ENCODE results near the gene ARHGEF11.

DNA sequence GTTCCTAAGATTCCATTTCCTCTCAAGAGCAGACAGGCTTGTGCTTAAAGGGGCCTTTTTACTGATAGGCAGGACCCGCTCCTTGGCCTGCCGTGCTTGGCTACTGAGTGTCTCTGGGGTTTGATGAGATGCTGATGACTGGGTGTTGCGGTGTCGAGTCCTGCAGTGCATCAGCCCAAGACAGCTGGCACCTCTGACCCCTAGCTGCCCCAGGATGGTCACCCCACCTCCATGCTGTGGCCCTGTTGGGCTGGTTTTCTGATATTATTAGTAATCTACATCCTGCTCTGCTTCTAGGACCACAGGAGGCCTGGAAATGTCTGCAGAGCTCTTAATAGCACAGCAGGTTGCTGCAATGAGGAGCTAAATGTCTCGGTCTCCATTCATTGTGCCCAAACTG lies 96.4 kb downstream of the ARHGEF11 start:
- TF ChIP-seq, protein P1, sequence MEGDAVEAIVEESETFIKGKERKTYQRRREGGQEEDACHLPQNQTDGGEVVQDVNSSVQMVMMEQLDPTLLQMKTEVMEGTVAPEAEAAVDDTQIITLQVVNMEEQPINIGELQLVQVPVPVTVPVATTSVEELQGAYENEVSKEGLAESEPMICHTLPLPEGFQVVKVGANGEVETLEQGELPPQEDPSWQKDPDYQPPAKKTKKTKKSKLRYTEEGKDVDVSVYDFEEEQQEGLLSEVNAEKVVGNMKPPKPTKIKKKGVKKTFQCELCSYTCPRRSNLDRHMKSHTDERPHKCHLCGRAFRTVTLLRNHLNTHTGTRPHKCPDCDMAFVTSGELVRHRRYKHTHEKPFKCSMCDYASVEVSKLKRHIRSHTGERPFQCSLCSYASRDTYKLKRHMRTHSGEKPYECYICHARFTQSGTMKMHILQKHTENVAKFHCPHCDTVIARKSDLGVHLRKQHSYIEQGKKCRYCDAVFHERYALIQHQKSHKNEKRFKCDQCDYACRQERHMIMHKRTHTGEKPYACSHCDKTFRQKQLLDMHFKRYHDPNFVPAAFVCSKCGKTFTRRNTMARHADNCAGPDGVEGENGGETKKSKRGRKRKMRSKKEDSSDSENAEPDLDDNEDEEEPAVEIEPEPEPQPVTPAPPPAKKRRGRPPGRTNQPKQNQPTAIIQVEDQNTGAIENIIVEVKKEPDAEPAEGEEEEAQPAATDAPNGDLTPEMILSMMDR (IDR thresholded peaks at IDR 0.05): no peak
- TF ChIP-seq POLR2A (IDR thresholded peaks at IDR 0.05): no peak

Measured in Peyer's patch (tissue), 4 donors.